Thymus (tissue), 2 donors: Measurements from ENCODE around the gene NKIRAS1. TPM values are rescaled to one million over a fixed set of nuclear protein-coding genes. Genes with fewer than 3 reads are reported as not detected.

ENCODE experiments used
- polyA plus RNA-seq: library from polyadenylated mRNA; stranded (reverse); fragments of 200-250 nt; gene quantifications from one replicate; pipeline ENCODE4 v1.2.3, GENCODE V29; 2013
- total RNA-seq: library from RNA; stranded (reverse); fragments of 120-200 nt; gene quantifications from one replicate; pipeline ENCODE4 v1.2.4, GENCODE V29; 2013
- donor health status: healthy.

Gene NKIRAS1
- total and polyA plus RNA-seq, 2 donors, result 5.3 to 9.7 TPM

Other genes with a start within 250 kb of the NKIRAS1 start
- 89.1 TPM for gene UBE2E1, start 111.0 kb downstream of the NKIRAS1 start, total RNA-seq
- 95.2 TPM for gene UBE2E1, start 111.0 kb downstream of the NKIRAS1 start, polyA plus RNA-seq
- gene RPL15, start 142 bp upstream of the NKIRAS1 start, total RNA-seq, result 2,170 TPM
- 4,223 TPM for gene RPL15, start 142 bp upstream of the NKIRAS1 start, polyA plus RNA-seq
- gene NR1D2, start 28.3 kb upstream of the NKIRAS1 start, total RNA-seq, result 12.7 TPM
- 8.2 TPM for gene NR1D2, start 28.3 kb upstream of the NKIRAS1 start, polyA plus RNA-seq